ENCODE results near the gene TPRG1L.

DNA sequence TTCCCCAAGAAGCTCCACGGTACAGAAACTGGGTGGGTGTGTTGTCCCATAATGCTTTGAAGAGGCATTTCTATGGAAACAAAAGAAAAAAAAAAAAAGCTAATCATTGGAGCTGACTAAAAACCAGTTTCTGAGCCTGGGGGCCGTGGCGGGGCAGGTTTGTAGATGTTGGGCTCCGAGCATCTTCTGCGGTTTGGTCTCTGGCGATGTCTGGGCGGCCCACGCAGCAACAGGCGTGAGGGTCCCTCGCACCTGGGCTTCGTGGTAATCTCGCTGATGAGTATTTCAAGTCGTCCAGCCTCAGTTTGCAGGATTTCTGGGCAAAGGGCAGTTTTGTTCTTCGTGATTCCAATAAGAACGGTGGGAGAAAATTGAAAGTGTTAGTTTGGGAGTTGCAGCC lies 34.3 kb downstream of the TPRG1L start:
- TF ChIP-seq RCOR1 (IDR thresholded peaks at IDR 0.05; ENCODE audit: insufficient replicate concordance, low read length) (no peak), NFE2L2 (IDR thresholded peaks at IDR 0.05; ENCODE audit: low read depth, low read length) (no peak), CEBPB (IDR thresholded peaks at IDR 0.05; ENCODE audit: low read depth, low read length) (no peak), POLR2A (IDR thresholded peaks at IDR 0.05; ENCODE audit: low read depth, low read length) (no peak), RAD21 (IDR thresholded peaks at IDR 0.05; ENCODE audit: low read length) (no peak), BHLHE40 (IDR thresholded peaks at IDR 0.05; ENCODE audit: low read depth, low read length) (no peak), CHD1 (IDR thresholded peaks at IDR 0.05; ENCODE audit: low read depth, low read length) (no peak), SMC3 (IDR thresholded peaks at IDR 0.05; ENCODE audit: low read depth, low read length) (no peak), MAFK (IDR thresholded peaks at IDR 0.05; ENCODE audit: low read depth, low read length) (no peak)
- TF ChIP-seq, protein P1, sequence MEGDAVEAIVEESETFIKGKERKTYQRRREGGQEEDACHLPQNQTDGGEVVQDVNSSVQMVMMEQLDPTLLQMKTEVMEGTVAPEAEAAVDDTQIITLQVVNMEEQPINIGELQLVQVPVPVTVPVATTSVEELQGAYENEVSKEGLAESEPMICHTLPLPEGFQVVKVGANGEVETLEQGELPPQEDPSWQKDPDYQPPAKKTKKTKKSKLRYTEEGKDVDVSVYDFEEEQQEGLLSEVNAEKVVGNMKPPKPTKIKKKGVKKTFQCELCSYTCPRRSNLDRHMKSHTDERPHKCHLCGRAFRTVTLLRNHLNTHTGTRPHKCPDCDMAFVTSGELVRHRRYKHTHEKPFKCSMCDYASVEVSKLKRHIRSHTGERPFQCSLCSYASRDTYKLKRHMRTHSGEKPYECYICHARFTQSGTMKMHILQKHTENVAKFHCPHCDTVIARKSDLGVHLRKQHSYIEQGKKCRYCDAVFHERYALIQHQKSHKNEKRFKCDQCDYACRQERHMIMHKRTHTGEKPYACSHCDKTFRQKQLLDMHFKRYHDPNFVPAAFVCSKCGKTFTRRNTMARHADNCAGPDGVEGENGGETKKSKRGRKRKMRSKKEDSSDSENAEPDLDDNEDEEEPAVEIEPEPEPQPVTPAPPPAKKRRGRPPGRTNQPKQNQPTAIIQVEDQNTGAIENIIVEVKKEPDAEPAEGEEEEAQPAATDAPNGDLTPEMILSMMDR (conservative IDR thresholded peaks at IDR 0.05; ENCODE audit: low read depth, low read length), result no peak
- TF ChIP-seq, protein P2, sequence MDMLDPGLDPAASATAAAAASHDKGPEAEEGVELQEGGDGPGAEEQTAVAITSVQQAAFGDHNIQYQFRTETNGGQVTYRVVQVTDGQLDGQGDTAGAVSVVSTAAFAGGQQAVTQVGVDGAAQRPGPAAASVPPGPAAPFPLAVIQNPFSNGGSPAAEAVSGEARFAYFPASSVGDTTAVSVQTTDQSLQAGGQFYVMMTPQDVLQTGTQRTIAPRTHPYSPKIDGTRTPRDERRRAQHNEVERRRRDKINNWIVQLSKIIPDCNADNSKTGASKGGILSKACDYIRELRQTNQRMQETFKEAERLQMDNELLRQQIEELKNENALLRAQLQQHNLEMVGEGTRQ (IDR thresholded peaks at IDR 0.05; ENCODE audit: low read depth, low read length), result no peak

All from IMR-90 (cell line).